Heart left ventricle (tissue), 16 donors: ENCODE results near the gene CTAGE1. TPM values are rescaled to one million over a fixed set of nuclear protein-coding genes. Genes with fewer than 3 reads are reported as not detected.

Experiments used
- ATAC-seq, 4 donors: fragments of 200-7000 bp; cut with Tn5 transposase; one replicate each; pipeline ENCODE4 v1.9.1; 2020 to 2022; ENCODE audit warnings: moderate library complexity in 4 of 4, mild to moderate bottlenecking in 3 of 4, moderate number of reproducible peaks in 1 of 4
- DNase-seq, 5 donors: peaks; one replicate each; pipeline ENCODE4 v3.0.0-alpha.2; 2020
- H3K27ac ChIP-seq, 12 donors: fragments of 200-600 bp; sonication (generic) in 4 of 12; one replicate each; pipeline versions ENCODE4 v1.5.0 to v1.8.0; 2016 to 2022; ENCODE audit warnings: mild to moderate bottlenecking in 2 of 12
- H3K27me3 ChIP-seq, 9 donors: fragments of 200-600 bp; sonication (generic) in 2 of 9; one replicate each; pipeline versions ENCODE4 v1.5.1 to v1.8.0; 2016 to 2022; ENCODE audit warnings: mild to moderate bottlenecking in 3 of 9
- H3K36me3 ChIP-seq, 9 donors: fragments of 200-600 bp; sonication (generic) in 2 of 9; one replicate each; pipeline versions ENCODE4 v1.5.0 to v1.8.0; 2018 to 2022; ENCODE audit warnings: mild to moderate bottlenecking in 2 of 9
- H3K4me1 ChIP-seq, 12 donors: fragments of 200-600 bp; sonication (generic) in 4 of 12; one replicate each; pipeline versions ENCODE4 v1.5.0 to v1.8.0; 2016 to 2022; ENCODE audit warnings: mild to moderate bottlenecking in 3 of 12
- H3K4me3 ChIP-seq, 12 donors: fragments of 200-600 bp; sonication (generic) in 4 of 12; one replicate each; pipeline versions ENCODE4 v1.5.0 to v1.8.0; 2017 to 2022; ENCODE audit warnings: mild to moderate bottlenecking in 9 of 12, moderate library complexity in 4 of 12
- H3K9me3 ChIP-seq, 12 donors: fragments of 200-600 bp; sonication (generic) in 4 of 12; one replicate each; pipeline versions ENCODE4 v1.5.0 to v1.8.0; 2016 to 2022; ENCODE audit warnings: mild to moderate bottlenecking in 1 of 12
- POLR2A ChIP-seq, 2 donors: fragments of 450-650 bp; IDR thresholded peaks; one replicate each; pipeline ENCODE4 v1.6.1; 2017; ENCODE audit warnings: antibody characterized with exemption in 2 of 2, mild to moderate bottlenecking in 2 of 2, moderate library complexity in 2 of 2
- WGBS, 4 donors: extraction: QIAGEN DNeasy Blood & Tissue Kit in 2 of 4; methylation state at CpG; one replicate each; pipeline versions ENCODE4 v1.1.5 to v1.1.7; 2013 to 2018; 5-methylcytosine and 5-hydroxymethylcytosine counted together
- intact Hi-C, 10 donors: fragments of 100-400 bp; cut with DNase I; formaldehyde crosslinking; loops; one replicate each; pipeline versions ENCODE4 v1.11.1 to v1.14.2; 2022
- polyA plus RNA-seq, 2 donors: library from polyadenylated mRNA; stranded (reverse); fragments of 200-250 nt; gene quantifications; one replicate each; pipeline ENCODE4 v1.2.3, GENCODE V29; 2013
- total RNA-seq, 9 donors: library from RNA; depleted of rRNA in 2 of 9; stranded (reverse); fragments of >200 nt in 2 of 9; fragmentation: NEBNext Ultra II Directional in 3 of 9; extraction: Animal tissue kit (Norgen Biotek cat#: 25700) in 3 of 9; gene quantifications; one replicate each; pipeline versions ENCODE4 v1.1.0 to v1.2.4, GENCODE V29; 2016 to 2023
- TF ChIP-seq, protein P1 (sequence below), 12 donors: fragments of 200-600 bp; sonication (generic) in 4 of 12; IDR thresholded peaks; one replicate each; pipeline versions ENCODE4 v1.5.0 to v1.8.0; 2018 to 2022; ENCODE audit warnings: antibody characterized with exemption in 12 of 12, mild to moderate bottlenecking in 5 of 12
- donor health status: ischemic (EF 13 %, LVEDD 7.1; RV severe dilation, severe dysfunction).
- donor health status: healthy with polysubstance abuse.
- donor health status: DM: no; HTN: yes; CAD: no.
- donor health status: DM: no; HTN: no; CAD: no.
- donor health status: ischemic (EF 25% LVEDD 6.9; RV normal size, moderate dysfunction).
- donor health status: ischemic (EF 25% LVEDD 5.7; RV mildly dilated, moderate dysfunction).
- donor health status: healthy.
- donor health status: DM: yes; HTN: yes; CAD: no.
- donor health status: ischemic (EF 35%, LVEDD 5.7; RV mildly dilated, moderate dysfunction).
- donor health status: nonischemic (EF 11% LVEDD 7.7; RV severe dilation, severe dysfunction).
- donor health status: DM: yes; HTN: yes; CAD: no.
- donor health status: PGD.
- donor health status: ischemic (EF 29% LVEDD 5.4; RV normal size, mild dysfunction).
- donor health status: nonischemic (EF 23%, LVEDD 6.1; RV moderate dilation, normal function).

CTAGE1 gene
- total and polyA plus RNA-seq, 11 donors = 0.03 TPM; not detected in 10

DNA sequence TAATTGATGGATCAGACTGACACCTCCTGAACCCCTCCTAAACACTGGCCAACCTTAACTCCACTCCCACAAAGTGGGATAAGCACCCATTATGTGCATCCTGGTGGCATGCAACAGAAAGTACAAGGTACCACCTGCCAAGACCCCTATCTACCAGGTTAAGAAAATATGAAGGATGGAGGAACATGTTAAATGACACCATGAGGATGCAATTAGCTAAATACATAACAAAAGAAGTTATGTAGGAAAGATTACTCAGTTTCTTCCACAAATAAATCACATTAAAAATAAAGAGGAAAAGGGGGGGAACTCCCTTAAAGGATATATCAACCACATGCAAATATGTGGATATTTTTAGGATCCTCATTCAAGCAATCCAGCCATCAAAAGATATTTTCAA lies 12.6 kb downstream of the CTAGE1 start:
- Histone ChIP-seq H3K4me1 (peaks cover 0 to 3% (median 0%) of the 10 kb centered on the region in 12 donors), H3K27me3 (no peaks in the 10 kb centered on the region), H3K36me3 (no peaks in the 10 kb centered on the region), H3K4me3 (no peak overlapping the region), H3K27ac (no peak overlapping the region), H3K9me3 (peaks cover 0 to 26% (median 10%) of the 10 kb centered on the region in 12 donors)
- TF ChIP-seq, protein P1, sequence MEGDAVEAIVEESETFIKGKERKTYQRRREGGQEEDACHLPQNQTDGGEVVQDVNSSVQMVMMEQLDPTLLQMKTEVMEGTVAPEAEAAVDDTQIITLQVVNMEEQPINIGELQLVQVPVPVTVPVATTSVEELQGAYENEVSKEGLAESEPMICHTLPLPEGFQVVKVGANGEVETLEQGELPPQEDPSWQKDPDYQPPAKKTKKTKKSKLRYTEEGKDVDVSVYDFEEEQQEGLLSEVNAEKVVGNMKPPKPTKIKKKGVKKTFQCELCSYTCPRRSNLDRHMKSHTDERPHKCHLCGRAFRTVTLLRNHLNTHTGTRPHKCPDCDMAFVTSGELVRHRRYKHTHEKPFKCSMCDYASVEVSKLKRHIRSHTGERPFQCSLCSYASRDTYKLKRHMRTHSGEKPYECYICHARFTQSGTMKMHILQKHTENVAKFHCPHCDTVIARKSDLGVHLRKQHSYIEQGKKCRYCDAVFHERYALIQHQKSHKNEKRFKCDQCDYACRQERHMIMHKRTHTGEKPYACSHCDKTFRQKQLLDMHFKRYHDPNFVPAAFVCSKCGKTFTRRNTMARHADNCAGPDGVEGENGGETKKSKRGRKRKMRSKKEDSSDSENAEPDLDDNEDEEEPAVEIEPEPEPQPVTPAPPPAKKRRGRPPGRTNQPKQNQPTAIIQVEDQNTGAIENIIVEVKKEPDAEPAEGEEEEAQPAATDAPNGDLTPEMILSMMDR (IDR thresholded peaks at IDR 0.05) = no peak
- TF ChIP-seq POLR2A (IDR thresholded peaks at IDR 0.05) = no peak
- intact Hi-C loops = loop anchor here in 1 of 10 donors (10.0 kb wide), 1 partner anchor 150 kb away; no protein-coding TSS in a partner anchor
- ATAC-seq (no peak), DNase-seq (no peak)

DNA sequence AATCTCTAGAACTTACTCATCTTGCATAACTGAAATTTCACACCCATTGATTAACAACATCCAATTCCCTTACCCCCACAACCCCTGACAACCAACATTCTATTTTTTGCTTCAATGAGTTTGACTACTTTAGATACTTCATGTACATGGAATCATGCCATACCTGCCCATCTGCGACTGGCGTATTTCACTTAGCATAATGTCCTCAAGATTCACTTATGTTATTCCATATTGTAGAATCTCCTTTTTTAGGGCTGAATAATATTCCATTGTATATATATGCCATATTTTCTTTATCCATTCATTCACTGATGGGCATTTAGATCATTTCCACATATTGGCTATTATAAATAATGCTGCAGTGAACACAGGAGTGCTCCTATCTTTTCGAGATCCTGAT lies 13.8 kb downstream of the CTAGE1 start:
- no peak for TF ChIP-seq POLR2A (IDR thresholded peaks at IDR 0.05)
- TF ChIP-seq, protein P1 (IDR thresholded peaks at IDR 0.05) = no peak
- Histone ChIP-seq H3K4me1 (peaks cover 0 to 15% (median 9%) of the 10 kb centered on the region in 12 donors), H3K27me3 (no peaks in the 10 kb centered on the region), H3K4me3 (no peak overlapping the region), H3K9me3 (peaks cover 0 to 26% (median 10%) of the 10 kb centered on the region in 12 donors), H3K27ac (no peak overlapping the region), H3K36me3 (no peaks in the 10 kb centered on the region)
- intact Hi-C loops = loop anchor here in 2 of 10 donors (5.0 to 10.0 kb wide), 2 partner anchors 42 to 151 kb away; no protein-coding TSS in a partner anchor
- ATAC-seq = no peak
- 96 to 100% (median 99%) methylated on average over 3 of the region's 3 CpGs for WGBS, 4 donors
- no peak for DNase-seq

DNA sequence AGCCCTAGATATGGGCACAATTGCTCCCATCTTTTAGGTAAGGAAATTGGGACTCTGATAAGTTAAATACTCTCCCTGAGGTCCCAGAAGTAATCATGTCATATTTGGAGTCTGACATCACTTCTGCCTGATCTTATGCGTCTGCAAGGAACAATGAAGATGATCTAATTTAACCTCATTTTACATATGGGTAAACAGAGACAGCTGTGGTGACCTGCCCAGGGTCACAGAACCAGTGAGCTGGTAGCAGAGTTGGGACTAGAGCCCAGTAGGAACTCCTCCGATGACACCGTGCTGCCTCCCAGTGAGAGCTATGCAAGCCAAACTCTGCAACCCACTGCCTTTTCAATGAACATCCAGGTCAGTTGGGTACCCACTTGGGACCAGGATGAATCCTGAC lies 17.8 kb downstream of the CTAGE1 start:
- DNase-seq (peak in 4 of 5 donors; percentile 40 to 53 (median 46)), ATAC-seq (peak; percentile 77 to 89 (median 86))
- Histone ChIP-seq H3K27me3 (no peaks in the 10 kb centered on the region), H3K27ac (peak overlapping the region in 5 of 12 donors; percentile 3 to 37 (median 10)), H3K4me3 (no peak overlapping the region), H3K4me1 (peaks cover 0 to 26% (median 18%) of the 10 kb centered on the region in 12 donors), H3K9me3 (peaks cover 0 to 13% (median 2%) of the 10 kb centered on the region in 12 donors), H3K36me3 (no peaks in the 10 kb centered on the region)
- 13 to 37% (median 23%) methylated on average over 3 of the region's 3 CpGs for WGBS, 4 donors
- intact Hi-C loops = loop anchor here in 4 of 10 donors (5.0 to 10.0 kb wide), 5 partner anchors 38 to 162 kb away; no protein-coding TSS in a partner anchor
- TF ChIP-seq, protein P1 (IDR thresholded peaks at IDR 0.05) = peak in 5 of 12 donors; percentile 11 to 32 (median 25)
- no peak for TF ChIP-seq POLR2A (IDR thresholded peaks at IDR 0.05)

DNA sequence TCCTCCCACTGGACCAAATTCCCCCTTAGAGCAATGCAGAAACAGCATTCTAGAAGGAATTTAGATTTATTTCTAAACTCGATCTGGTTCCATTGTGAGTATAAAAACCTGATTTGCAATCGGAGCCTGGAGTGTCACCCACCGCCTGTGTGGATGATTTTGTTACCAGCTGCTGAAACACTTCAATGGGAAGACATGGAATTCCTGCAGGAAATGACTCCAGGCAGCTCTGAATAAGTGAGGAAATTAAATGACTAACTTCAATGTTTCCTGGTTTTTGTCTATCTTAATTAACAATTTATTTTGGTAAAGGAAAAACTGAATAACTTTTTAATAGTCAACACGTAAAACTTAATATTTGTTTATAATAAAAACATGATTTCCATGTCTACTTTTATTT lies 19.3 kb downstream of the CTAGE1 start:
- ATAC-seq = peak in 3 of 4 donors; percentile 49 to 73 (median 54)
- Histone ChIP-seq H3K9me3 (no peaks in the 10 kb centered on the region), H3K36me3 (no peaks in the 10 kb centered on the region), H3K27me3 (no peaks in the 10 kb centered on the region), H3K4me3 (no peak overlapping the region), H3K27ac (peak overlapping the region in 7 of 12 donors; percentile 4 to 56 (median 13)), H3K4me1 (peaks cover 0 to 26% (median 18%) of the 10 kb centered on the region in 12 donors)
- DNase-seq = peak in 1 of 5 donors; percentile 18
- intact Hi-C loops = loop anchor here in 3 of 10 donors (5.0 to 10.0 kb wide), 3 partner anchors 41 to 164 kb away; no protein-coding TSS in a partner anchor
- WGBS, 4 donors = 28 to 44% (median 35%) methylated on average over 4 of the region's 4 CpGs
- TF ChIP-seq, protein P1 (IDR thresholded peaks at IDR 0.05) = no peak
- no peak for TF ChIP-seq POLR2A (IDR thresholded peaks at IDR 0.05)
